Measurements from ENCODE around the gene LAPTM4A. TPM values are rescaled to one million over a fixed set of nuclear protein-coding genes. Genes with fewer than 3 reads are reported as not detected.

LAPTM4A gene
- total RNA-seq, 4 donors from 2014 or later = 138 to 216 (median 191) TPM

DNA sequence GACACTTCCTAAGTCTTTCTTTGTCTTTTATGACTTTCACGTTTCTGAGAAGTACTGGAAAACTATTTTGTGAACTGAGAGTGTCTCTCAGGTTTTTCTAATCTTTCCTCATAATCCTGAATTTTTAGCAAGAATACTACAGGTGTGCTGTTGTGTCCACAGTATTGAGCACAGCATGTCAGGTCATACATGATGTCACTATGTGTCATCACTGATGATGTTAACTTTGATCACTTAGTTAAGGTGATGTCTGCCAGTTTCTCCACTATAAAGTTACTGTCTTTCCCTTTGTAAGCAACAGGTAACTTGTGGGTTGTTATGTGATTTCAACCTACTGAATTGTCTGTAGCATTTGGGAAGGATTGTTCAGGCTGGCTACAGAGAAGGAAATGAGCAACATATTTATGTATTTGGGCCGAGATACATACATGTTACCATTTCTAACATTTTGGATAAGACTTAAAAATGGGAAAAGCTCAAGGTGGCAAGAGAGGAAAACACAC, 50.0 kb downstream of the LAPTM4A start:
- Histone ChIP-seq H3K27ac (no peak overlapping the region), H3K4me3 (no peak overlapping the region), H3K27me3 (no peaks in the 10 kb centered on the region), H3K9me3 (no peaks in the 10 kb centered on the region), H3K36me3 (peaks cover 0 to 5% (median 0%) of the 10 kb centered on the region in 3 donors), H3K4me1 (no peaks in the 10 kb centered on the region)
- TF ChIP-seq POLR2A (IDR thresholded peaks at IDR 0.05) = no peak
- TF ChIP-seq, protein P1, sequence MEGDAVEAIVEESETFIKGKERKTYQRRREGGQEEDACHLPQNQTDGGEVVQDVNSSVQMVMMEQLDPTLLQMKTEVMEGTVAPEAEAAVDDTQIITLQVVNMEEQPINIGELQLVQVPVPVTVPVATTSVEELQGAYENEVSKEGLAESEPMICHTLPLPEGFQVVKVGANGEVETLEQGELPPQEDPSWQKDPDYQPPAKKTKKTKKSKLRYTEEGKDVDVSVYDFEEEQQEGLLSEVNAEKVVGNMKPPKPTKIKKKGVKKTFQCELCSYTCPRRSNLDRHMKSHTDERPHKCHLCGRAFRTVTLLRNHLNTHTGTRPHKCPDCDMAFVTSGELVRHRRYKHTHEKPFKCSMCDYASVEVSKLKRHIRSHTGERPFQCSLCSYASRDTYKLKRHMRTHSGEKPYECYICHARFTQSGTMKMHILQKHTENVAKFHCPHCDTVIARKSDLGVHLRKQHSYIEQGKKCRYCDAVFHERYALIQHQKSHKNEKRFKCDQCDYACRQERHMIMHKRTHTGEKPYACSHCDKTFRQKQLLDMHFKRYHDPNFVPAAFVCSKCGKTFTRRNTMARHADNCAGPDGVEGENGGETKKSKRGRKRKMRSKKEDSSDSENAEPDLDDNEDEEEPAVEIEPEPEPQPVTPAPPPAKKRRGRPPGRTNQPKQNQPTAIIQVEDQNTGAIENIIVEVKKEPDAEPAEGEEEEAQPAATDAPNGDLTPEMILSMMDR (IDR thresholded peaks at IDR 0.05) = no peak
- no peak for TF ChIP-seq EP300 (IDR thresholded peaks at IDR 0.05)
- WGBS, 2 donors = 75 to 79% methylated on average over 2 of the region's 2 CpGs
- DNase-seq (ENCODE audit: low spot score in 2 of 2) = no peak

DNA sequence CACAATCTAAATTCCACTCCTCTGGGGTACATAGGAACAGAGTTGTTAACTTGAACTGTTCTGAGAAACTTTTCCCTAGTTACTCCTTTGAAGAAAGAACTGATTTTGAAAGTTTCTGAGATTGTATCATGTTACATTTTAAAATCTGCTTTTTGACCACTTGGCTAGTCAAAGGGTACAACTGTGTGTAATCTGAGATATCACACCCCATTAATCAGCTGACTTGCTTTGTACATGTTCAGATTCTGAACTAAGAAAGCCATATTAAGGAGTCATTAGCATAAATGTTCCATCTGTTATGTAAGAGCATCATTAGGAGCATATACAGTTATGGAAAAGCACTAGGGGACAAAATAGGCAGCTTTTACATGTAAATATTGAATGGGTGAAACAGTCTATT, 57.7 kb downstream of the LAPTM4A start:
- Histone ChIP-seq H3K36me3 (no peaks in the 10 kb centered on the region), H3K27ac (no peak overlapping the region), H3K4me1 (peaks cover 0 to 12% (median 4%) of the 10 kb centered on the region in 4 donors), H3K9me3 (no peaks in the 10 kb centered on the region), H3K4me3 (no peak overlapping the region), H3K27me3 (no peaks in the 10 kb centered on the region)
- DNase-seq (ENCODE audit: low spot score in 2 of 2) = no peak
- no peak for TF ChIP-seq POLR2A (IDR thresholded peaks at IDR 0.05)
- TF ChIP-seq EP300 (IDR thresholded peaks at IDR 0.05) = no peak
- TF ChIP-seq, protein P1 (IDR thresholded peaks at IDR 0.05) = no peak

DNA sequence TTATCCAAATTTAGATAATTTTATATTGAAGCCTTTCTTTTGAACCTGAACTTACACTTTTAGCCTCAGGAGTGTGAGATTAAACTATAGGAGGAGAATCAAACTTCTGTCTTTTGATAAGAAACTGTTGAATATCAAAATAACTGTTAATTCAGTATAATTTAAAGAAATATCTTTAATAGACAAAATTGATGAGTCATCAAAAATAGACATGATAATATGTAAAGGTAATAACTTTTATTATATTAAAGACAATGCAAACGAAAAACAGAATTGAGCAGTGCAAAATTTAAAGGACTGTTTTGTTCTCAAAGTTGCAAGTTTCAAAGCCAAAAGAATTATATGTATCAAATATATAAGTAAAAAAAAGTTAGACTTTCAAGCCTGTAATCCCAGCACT, 59.5 kb downstream of the LAPTM4A start:
- H3K4me1 ChIP-seq = peaks cover 0 to 22% (median 4%) of the 10 kb centered on the region in 4 donors
- TF ChIP-seq EP300 (IDR thresholded peaks at IDR 0.05) (no peak), POLR2A (IDR thresholded peaks at IDR 0.05) (no peak)
- TF ChIP-seq, protein P1 (IDR thresholded peaks at IDR 0.05) = no peak
- H3K36me3 ChIP-seq = no peaks in the 10 kb centered on the region
- DNase-seq (ENCODE audit: low spot score in 2 of 2) = no peak
- no peaks in the 10 kb centered on the region for H3K27me3 ChIP-seq
- WGBS, 2 donors = 88 to 94% methylated on average over 1 of the region's 1 CpG
- no peak overlapping the region for H3K4me3 ChIP-seq
- no peak overlapping the region for H3K27ac ChIP-seq
- H3K9me3 ChIP-seq = no peaks in the 10 kb centered on the region

DNA sequence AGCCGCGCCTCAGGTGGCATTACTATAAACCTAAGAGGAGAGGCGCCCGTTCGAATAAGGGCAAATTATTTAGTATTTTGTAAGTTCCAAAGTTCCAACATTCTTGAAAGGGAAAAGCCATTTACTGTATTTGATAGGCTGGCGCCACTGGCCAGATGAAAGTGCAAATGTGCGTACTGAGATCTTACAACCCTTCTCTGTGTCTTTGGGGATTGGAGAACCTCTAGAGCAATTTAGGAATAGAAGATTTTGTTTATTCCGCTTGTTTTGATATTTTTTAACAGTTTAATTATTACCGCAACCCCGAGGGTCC, 61.1 kb downstream of the LAPTM4A start:
- H3K36me3 ChIP-seq = no peaks in the 10 kb centered on the region
- no peaks in the 10 kb centered on the region for H3K9me3 ChIP-seq
- no peak for DNase-seq (ENCODE audit: low spot score in 2 of 2)
- peaks cover 0 to 22% (median 4%) of the 10 kb centered on the region in 4 donors for H3K4me1 ChIP-seq
- peak overlapping the region; percentile 56 to 83 (median 74) for H3K27ac ChIP-seq
- H3K4me3 ChIP-seq = peak overlapping the region; percentile 54 to 81 (median 72)
- TF ChIP-seq POLR2A (IDR thresholded peaks at IDR 0.05) (no peak), EP300 (IDR thresholded peaks at IDR 0.05) (no peak)
- 14 to 17% methylated on average over 10 of the region's 10 CpGs for WGBS, 2 donors
- no peaks in the 10 kb centered on the region for H3K27me3 ChIP-seq

DNA sequence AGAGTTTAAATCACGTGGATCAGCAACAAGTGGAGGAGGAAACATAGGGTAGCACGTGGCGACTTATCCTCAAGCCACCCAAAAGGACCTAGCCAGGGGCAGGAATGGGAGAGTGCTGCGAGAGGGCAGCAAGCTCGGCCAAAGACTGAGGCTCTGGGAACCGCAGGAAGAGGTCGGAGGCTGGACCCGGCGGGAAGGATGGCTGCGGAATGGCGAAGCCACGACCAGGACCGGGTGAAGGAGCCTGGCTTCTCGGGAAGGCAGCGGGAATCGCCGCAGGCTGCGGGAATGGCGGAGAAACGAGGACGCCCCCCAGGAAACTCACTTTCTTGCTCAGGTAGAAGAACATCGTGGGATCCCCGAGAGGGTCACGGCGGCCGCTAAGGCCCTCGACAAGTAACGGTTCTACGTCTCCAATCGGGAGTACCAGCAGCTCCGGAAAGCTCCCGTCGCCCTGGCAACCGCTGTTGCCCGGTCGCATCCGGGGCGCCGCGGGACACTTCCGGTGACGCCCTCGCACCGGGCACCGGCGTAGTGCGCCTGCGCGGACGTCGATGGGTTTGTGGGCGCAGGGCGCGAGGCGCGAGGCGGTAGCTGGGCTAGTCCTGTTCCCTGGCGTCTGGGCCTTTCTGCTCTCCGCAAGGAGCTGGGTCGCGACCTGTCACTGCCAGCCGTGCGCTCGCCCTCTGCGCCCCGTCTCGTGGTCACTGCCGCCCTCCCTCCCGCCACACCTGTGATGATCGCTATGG, 61.6 kb downstream of the LAPTM4A start, which contains the start of gene WDR35:
TSS of gene WDR35 (minus strand) at position 439 of the 749 bp plus-strand sequence. CDS start at position 349, 90 bp downstream.
- TF ChIP-seq POLR2A (IDR thresholded peaks at IDR 0.05) (peak; percentile 37 to 66), EP300 (IDR thresholded peaks at IDR 0.05) (peak; percentile 57 to 87)
- TF ChIP-seq, protein P1 (IDR thresholded peaks at IDR 0.05) = no peak

More for the DNA sequence above, 61.6 kb downstream of the LAPTM4A start, which contains the start of gene WDR35:
- Histone ChIP-seq H3K9me3 (no peaks in the 10 kb centered on the region), H3K27me3 (no peaks in the 10 kb centered on the region), H3K4me1 (peaks cover 0 to 22% (median 4%) of the 10 kb centered on the region in 4 donors), H3K4me3 (peak within 1 kb of the TSS; percentile 54 to 81 (median 72)), H3K27ac (peak within 1 kb of the TSS; percentile 56 to 83 (median 74)), H3K36me3 (peaks cover 0 to 1% (median 0%) of the 10 kb centered on the region in 3 donors)
- WGBS, 2 donors = 0 to 1% methylated on average over 32 to 64 of the region's 70 CpGs
- DNase-seq (ENCODE audit: low spot score in 2 of 2) = peak; percentile 77 to 81
